Activated CD4-positive, alpha-beta T cell treated with anti-CD3 and anti-CD28 coated beads, Interleukin-2, amount 50 U/mL, for 1 hour (primary cell): ENCODE data around the gene FRY.
"Not testable (repeated sequence)": the region's sequence is repeated elsewhere in the genome, so short reads cannot be mapped to it uniquely, and the experiment has no call there.

Experiments used
- DNase-seq: peaks from one replicate; pipeline ENCODE4 v3.0.0-alpha.2; 2020

Gene FRY

DNA sequence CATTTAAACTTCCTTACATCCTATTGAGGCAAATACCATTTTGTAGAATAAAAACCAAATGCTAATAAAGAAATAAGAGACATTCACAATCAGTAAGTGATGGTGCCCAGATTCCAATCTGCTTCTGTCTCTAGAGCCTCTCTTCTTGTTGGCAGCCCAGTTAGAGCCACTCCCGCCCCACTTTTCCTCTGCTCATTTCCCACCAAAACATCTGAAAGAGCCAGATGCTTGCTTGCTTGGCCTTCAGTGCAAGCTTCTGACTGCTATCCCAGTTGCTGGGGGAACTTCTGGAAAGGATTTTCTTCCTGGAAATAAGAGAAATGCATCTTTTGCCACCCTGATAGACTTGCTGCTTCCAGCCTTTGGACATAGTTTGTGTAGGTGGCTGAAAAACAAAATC, 12.9 kb downstream of the FRY start:
- no peak for DNase-seq

DNA sequence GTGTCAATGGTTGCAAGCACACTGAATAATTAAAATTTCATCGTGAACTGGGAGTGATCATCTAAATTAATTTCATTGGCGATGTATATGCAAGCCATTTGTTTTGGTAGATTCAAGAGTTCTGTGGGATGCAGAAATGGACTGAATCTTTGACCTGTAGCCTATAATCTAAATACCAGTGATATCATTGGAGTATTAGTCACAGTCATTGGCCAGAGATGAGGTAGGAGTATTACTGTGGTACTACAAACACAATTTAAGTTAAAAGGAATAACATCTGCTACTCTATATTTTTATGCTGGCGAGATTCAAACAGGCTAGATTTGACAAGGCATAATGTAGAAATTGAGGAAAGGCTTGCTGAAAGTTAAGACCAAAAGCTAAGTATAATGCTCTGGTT, 14.0 kb downstream of the FRY start:
- no peak for DNase-seq

DNA sequence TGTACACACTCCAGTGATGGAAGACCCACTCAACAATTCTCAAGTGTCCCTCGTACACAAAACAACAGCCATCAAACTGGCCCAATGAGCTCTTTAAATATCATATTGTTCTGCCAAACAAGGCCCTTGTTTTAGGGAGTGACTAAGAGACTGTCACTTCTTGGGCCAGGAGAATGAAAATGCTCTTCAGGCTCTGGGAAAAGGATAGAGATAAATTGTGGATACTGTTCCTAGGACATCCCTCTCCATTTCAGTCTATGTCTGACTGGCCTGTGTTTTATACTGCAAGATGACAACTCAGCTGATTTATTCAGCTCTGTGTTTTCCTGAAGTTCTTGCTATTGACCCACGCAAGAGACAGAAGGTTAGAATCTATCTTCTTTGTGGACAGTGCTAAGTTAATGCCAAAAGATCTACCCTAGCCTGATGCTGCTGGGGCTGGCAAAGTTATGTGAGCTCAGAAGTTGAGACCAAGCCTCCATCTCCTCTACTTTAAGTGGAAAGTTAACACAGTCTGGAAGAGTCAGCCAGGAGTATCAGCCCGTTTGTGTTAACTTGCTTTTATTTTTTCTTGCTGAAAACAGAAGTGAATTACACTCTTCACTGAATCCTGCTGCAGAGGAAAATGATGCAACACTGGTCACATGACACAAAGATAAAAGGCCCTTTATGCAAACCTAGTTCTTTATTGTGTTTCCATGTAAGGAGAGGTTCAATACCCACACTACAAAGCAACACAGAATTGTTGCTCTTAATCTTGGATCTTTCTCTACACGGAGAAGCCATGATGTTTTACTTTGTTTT, 14.6 kb downstream of the FRY start:
- no peak for DNase-seq

DNA sequence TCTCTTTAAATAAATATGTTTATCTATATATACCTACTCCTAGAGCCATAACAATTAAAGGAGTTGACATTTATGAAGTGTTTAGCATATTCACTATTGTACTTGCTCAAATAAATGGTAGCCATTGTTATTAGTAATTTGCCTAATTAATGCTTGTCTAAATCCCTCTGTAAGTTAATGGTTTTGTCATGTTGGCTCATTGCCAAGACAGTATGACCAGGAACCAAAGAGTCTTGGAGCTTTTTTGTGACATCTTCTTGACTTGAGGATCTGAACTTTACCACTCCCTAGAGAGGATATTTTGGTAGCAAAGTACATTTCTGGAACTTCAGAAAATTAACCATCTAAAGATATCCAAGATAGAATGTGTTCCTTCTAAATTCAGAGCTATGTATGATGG, 15.5 kb downstream of the FRY start:
- DNase-seq = no peak

DNA sequence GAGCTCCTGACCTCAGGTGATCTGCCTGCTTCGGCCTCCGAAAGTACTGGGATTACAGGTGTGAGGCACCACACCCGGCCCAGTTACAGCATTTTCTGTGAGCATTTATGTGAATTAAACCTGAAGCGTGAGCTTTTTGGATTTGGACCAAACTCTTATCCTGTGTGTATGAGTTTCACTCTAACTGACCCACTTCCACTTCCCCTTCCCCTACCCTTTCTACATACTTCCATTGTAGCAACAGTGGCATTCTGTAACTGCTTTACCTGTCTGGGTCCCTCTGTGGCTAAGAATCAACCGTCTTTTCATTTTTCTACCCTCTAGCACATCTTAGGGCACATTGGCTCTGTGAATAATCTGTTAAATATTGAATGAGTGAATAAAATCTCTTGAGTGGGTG, 16.2 kb downstream of the FRY start:
- DNase-seq = no peak

DNA sequence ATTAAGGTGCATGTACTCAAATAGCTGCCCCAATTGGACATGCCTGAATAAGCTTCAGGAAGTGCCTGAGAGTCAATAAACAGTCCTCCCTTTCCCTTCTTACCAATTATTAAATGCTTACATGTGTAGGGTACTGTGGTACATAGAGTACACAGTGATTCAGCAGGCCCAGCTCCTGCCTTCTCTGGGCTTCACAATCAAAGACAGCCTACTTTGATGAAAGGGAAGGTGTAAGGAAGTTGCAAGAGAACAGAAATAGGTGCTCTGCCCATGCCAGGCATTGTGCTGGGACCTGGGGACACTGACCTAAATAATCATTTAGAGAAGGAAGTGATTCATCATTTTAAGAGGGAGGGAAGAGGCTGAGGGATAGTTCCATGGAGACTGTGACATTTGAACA, 17.2 kb downstream of the FRY start:
- no peak for DNase-seq

DNA sequence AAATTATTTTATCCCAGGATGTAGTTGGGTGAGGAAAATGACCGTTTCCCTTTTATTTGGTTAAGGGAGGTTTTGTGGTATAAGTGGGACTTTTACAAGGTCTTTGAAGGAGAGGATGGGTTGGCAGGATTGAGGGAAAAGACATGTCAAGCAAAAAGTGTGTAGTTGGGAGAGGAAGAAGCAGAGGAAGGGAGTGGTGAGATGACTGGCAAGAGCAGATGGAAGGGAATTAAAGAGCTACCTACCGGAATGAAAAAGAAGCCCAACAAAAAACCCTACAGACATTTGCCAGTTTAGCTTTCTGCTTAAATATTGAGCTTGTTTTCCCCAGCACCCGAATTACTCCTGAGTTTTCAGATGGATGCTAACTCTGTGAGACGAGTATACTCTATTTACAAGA, 19.6 kb downstream of the FRY start:
- no peak for DNase-seq

DNA sequence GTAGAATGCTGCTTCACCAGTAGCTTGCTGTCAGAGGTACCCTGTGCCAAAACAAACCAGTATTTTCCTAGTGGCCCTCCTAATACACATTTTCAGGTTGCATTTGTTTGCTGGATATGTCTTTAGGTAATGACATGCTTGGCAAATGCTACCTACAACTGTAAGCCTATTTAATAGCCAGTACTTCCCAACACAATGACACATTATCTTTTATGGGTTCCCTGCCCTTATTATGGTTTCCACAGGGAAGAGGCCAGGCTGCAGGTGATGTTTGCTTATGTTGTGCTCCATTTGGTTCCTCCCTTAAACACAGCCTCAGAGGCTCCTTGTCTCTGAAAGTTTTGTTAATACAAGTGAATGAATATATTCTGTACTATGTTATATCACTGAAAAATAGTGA, 24.7 kb downstream of the FRY start:
- DNase-seq = no peak

DNA sequence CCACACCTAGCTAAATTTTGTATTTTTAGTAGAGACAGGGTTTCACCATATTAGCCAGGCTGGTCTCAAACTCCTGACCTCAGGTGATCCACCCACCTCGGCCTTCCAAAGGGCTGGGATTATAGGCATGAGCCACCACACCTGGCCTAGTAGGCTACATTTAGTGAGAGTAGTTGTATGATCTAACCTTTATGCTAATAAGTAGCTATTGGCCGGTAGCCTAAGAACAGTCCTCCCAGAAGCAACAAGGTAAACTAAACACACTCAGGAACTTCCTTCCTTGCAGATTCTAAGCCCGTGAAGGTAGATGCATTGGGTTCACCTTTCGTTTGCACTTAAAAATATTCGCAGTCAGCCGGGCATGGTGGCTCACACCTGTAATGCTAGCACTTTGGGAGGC, 25.8 kb downstream of the FRY start:
- DNase-seq = not testable (repeated sequence)

DNA sequence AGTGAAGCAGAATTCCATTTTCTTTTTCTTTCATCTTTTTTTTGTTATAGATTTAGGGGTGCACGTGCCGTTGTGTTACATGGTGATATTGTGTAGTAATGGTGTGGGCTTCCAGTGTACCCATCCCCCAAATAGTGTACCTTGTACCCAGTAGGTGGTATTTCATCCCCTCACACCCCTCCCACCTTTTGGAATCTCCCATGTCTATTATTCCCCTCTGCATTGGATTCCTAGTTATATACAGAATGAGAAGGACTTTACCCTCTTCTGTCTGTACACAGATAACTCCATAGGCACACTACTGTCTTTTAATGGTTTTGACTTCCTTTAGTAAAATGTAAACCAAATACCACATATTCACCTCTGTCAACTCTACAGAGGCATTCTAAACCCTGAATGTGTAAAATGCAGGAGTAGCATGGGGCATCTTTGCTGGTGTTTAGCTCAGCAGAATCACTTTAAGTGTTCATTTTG, 28.0 kb downstream of the FRY start:
- DNase-seq = no peak

DNA sequence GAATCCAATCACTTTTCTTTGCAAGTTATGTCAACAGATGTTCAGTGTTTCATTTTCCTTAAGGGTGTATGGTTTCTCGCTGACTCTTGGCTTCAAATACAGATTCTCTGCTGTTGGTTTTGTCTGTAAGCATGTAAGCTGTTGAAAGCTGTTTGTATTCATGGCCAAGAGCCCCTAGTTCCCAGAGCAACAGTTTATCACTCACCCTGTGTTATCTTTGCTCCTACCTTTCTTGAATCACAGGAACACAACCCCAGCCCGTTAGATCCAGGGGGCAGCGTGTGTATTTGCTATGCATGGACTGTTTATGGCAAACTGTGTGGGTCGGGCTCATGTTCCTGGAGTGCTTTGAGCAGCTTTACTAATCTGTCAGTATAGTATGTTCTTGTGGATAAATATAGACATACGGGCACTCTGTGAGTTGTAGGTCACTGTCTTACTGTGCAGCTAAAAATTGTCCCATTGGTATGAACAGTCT, 28.9 kb downstream of the FRY start:
- DNase-seq = no peak

DNA sequence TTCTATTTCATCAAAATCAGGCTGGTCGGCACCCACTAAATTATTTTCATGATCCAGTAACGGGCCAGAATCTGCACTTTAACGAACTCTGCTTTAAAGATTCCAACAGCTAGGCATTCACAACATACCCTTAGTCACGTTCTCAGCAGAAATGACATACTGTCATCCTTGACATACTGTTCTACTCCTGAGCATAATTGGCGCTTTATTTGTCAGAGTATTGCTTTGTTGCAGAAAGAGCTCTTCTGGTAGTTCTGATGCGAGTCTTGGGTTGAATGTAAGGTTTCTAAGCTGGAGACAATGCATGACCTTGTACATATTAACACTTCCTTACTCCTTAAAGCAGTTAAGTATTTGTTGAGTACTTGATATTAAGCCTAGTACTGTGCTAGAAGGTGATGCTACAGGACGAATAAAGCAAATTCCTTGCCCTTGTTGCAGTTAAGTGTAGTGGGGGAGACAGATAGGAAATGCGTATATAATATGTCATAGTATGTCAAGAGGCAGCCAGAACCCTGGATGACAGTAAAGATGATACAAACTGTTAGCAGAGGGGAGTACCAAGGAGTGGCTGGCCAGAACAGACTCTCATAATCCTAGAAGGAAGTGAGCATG, 32.2 kb downstream of the FRY start:
- DNase-seq = no peak

DNA sequence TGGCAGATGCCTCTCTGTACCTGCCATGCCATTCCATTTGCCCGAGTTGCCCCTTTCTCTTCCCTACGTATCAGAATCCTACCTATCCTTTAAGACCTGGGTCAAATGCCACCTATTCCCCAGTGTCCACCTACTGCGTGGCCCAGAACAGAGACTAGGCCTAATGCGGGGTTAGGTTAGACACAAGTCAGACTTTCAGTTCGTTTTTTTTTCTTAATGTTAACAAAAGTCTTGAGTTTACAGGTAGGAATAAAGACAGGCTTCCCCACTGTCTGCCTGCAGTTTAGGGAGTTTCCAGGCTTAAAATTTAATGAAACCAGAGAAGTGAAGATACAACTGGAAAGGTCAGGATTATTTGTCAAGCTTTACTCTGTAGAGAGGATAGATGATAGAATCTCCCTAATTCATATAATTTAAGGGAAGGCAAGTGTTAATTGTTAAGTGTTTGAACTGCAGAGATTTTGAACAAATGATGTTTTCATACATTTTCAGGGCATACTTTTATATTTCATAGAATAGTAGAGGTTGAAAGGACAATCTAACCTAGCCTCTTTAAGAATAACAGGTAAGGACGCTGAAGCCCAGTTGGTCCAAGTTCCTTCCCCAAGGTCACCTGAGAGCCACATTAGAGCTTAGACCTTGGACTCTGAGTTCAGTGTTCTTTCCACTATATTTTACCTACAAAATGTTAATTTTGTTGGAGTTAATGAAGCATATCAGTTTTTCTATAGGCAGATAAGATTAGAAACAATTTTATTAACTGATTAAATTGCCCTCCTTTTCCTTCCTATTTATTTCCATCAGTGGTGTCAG, 35.8 kb downstream of the FRY start:
- no peak for DNase-seq

DNA sequence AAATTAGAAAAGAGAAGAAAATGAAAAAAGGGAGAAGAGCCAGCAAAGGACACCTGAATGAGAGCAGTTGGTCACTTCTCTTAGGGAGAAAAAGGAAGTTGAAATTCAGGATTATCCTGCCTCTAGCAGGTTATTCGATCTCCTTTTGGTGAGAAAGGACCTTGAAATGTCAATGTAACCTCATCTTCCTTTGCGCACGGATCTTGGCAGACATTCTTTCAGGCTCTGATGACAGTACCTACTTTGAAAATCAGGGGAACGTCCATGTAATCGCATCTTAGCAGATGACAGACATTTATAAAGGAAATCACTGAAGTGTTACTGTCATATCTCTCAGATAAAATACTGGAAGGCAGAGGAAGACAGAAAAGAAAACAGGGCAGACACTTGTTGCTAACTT, 36.7 kb downstream of the FRY start:
- DNase-seq = no peak

DNA sequence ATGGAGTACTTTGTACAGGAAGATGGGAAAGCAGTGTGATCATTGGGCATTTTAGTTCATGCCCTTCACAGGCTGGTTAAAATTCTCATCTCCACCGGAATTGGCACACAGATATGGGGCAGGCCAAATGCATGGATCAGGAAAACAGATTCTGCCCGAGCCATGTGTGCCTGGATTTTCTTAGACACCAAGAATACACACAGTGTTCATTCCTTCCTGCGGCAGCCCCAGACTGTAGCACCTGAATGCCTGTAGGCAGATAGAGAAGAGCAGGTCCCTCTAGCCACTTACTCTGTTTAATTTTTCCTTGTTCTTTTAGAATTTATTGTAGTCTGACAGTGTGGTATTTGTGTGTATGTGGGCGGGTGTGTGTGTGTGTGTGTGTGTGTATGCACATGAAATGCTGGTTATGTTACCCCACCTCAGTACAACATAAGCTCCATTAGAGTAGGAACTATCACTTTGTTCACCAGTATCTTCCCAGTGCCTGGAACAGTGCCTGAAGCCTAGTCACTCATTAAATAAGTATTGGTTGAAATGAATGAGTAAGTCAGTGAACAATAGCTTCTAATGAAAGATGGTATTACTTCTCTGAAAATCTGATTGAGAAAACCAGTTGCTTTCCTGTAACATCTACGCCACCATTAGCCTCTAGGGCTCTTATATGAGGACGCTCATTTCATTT, 41.7 kb downstream of the FRY start:
- no peak for DNase-seq

DNA sequence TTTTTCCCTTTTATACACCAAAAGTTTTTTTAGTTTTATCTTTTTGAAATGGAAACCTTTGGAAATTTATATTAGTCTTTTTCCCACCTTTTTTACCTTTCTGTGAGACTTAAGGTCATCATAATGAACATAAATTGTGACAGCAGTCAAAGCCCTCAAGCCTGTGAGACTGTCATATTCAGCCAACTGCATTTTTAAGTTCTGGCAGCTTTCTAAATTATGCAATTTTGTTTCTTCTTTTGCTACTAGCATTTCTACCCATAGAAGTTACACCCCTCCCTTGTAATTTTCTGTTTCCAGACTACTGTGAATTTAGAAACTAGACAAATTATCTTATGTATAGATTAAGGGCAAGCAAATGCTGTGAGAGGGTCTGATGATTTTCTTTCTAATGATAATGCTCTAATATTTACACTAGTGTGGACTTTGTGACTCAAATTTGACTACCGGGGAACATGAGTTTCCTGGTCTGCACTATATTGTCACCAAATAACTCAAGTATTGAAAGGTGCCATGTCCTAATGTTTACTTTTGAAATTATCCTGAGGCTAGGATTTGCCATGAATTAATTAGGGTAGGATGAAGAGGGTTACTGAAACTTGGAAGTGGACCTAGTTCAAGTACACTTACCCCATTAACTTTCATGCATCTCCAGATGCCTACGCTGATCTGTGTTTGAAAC, 43.7 kb downstream of the FRY start:
- no peak for DNase-seq

DNA sequence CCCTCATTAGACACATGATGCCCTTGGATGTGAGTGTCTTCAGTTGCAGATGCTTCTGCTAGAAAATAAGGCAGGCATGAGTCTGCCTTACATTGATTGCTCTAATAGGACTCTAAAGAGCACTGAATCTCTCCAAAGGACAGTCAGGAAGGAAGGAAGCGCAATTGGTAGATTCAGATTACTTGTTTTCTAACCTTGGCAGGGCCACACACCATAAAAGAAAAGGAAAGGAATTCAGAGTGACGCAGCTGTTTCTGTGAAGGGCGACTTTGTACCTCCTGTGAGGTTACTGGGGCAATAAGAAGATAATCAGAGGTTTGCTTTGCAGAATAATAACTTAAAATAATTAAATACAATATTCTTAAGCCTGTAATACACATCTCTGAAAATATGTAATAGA, 48.0 kb downstream of the FRY start:
- no peak for DNase-seq

DNA sequence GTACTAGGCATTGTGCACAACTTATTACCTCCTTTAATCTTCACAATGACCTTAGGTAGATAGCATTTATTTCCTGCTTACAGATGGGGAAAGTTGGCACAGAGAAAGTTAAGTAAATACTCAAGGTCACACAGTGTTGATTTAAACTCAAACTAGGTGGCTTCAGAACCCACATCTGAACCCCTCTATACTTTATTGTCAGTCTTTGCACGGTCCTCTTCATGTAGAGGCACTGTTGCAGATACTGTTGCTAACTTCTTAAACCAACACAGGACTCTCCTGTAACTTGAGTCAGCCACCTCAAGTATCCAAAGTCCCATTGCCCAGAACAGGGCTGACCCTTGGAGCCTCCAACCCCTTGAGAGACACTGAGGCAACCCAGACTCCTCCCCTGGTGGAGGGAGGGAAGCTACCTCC, 48.8 kb downstream of the FRY start:
- DNase-seq = no peak

DNA sequence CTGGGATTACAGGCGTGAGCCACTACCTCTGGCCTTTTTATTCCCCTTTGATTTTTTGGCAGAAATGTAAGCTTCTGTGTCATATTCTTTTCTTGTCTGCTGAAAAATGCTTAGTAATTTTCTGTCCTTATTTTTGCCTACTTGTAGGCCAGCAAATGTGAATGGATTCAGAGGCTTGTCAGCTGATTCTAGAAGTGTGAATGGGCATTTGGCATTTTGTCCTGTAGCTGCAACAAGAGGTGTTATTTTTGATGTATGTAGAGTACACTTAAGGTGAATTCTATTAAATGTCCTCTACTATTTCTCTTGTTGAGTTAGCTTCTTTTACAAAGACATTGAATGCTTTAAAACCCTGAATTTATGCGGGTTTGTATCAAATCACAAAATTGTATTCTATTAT, 50.0 kb downstream of the FRY start:
- DNase-seq = no peak

DNA sequence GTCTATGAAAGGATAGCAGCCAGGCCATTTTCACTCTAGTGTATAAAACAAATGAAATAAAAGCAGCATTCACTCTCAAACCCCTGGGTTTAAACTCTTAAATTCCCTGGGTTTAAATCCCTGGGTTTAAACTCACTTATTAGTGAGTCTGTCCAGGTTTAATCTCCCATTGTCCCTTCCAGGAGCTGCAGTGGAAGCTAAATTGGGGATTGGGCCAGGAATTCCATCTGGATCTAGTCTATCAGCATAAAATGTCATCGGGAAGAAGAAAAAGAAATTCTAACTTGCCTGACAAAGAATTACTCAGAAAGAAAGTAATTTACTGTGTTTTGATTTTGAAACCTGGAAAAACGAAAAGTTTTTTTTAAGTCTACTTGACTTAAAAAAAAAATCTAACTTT, 54.8 kb downstream of the FRY start:
- no peak for DNase-seq

DNA sequence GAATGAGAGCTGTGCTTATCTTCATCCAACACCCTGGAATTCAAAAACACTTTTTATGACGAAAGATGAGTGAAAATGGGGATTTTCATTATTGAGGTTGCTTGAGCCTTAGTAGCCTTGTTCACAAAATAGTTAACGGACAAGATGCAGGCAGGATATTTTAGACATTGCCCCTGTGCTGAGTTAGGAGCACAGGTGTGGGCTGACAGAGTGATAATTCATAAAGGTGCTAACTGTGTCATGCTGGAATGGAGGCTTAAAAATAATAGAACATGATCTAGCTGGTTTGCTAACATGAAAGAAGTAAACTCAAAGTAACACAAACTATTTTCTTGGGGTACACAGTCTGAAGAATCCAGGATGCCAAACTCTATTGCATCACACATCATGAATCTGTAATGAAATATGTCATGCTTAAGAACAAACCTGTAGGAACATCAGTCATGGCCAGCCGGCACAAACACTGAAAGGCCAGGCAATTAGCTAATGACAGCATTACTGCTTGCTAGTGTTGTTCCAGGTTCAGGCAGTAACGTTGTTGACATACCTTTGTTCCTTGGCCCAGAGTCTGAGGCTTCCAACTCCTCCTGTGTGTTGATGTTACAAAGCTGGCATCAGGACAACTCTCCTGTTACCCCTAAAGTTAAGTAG, 55.3 kb downstream of the FRY start:
- DNase-seq = no peak
